Panc1 (cell line): ENCODE data around the gene XKR7. TPM values are rescaled to one million over a fixed set of nuclear protein-coding genes. Genes with fewer than 3 reads are reported as not detected.

Source experiments
- ATAC-seq: fragments of 200-7000 bp; cut with Tn5 transposase; 2 replicates; pipeline ENCODE4 v1.9.1; 2020; ENCODE audit warnings: mild to moderate bottlenecking, moderate library complexity
- BruUV-seq: library from RNA; stranded (reverse); fragments of 400-500 nt; replicated peaks from 2 replicates; lab custom pipeline; 2021; lab: Mats Ljungman, UMichigan
- CTCF ChIA-PET: fragments of 300-600 bp; sonication (Branson Sonifier 250); formaldehyde crosslinking; loops from one replicate; lab custom pipeline; 2022; ENCODE audit warnings: antibody characterized with exemption; lab: Charles Lee
- POLR2A ChIA-PET: fragments of 300-600 bp; sonication (Branson Sonifier 250); formaldehyde crosslinking; loops from one replicate; lab custom pipeline; 2022; ENCODE audit warnings: antibody characterized with exemption; lab: Charles Lee
- DNase-seq: peaks from one replicate; pipeline ENCODE4 v3.0.0-alpha.2; 2010; ENCODE audit warnings: low read depth, low spot score
- H3K27ac ChIP-seq: 2 replicates; pipeline ENCODE4 v1.5.1; 2011; ENCODE audit warnings: mild to moderate bottlenecking, low read length, inconsistent platforms
- H3K27me3 ChIP-seq: fragments of 200-500 bp; sonication (Bioruptor generic); 2 replicates; pipeline ENCODE4 v1.6.0; 2014; ENCODE audit warnings: low read length, inconsistent platforms; ENCODE audit not compliant: control insufficient read depth, insufficient read depth
- H3K36me3 ChIP-seq: fragments of 200-500 bp; sonication (Bioruptor generic); 2 replicates; pipeline ENCODE4 v1.5.1; 2014; ENCODE audit warnings: inconsistent platforms, mild to moderate bottlenecking, low read length, moderate library complexity; ENCODE audit not compliant: control insufficient read depth, insufficient read depth
- H3K4me1 ChIP-seq: 2 replicates; pipeline ENCODE4 v1.5.1; 2011; ENCODE audit warnings: inconsistent platforms, mild to moderate bottlenecking, low read length, moderate library complexity; ENCODE audit not compliant: control insufficient read depth, insufficient read depth
- H3K4me3 ChIP-seq, 2 experiments: 2 replicates each; pipeline ENCODE4 v1.5.1; 2011 to 2012; ENCODE audit warnings: low read depth in 2 of 2, low read length in 2 of 2, mild to moderate bottlenecking in 2 of 2, inconsistent platforms in 1 of 2, moderate library complexity in 1 of 2
- H3K9me3 ChIP-seq: fragments of 200-500 bp; sonication (Bioruptor generic); 2 replicates; pipeline ENCODE4 v1.5.1; 2014; ENCODE audit warnings: low read depth, mild to moderate bottlenecking, inconsistent platforms, low read length, moderate library complexity; ENCODE audit not compliant: control insufficient read depth, insufficient read depth
- POLR2AphosphoS5 ChIP-seq: IDR thresholded peaks from 2 replicates; pipeline ENCODE4 v1.6.1; 2012; ENCODE audit warnings: mild to moderate bottlenecking, low read depth, low read length, moderate library complexity
- SIN3A ChIP-seq: IDR thresholded peaks from 2 replicates; pipeline ENCODE4 v1.6.1; 2012; ENCODE audit warnings: low read depth, mild to moderate bottlenecking, low read length, moderate library complexity, borderline replicate concordance; ENCODE audit not compliant: insufficient read depth
- TCF7L2 ChIP-seq: IDR thresholded peaks from 2 replicates; pipeline ENCODE4 v1.6.1; 2011; ENCODE audit warnings: mild to moderate bottlenecking, low read depth, low read length, inconsistent platforms
- in situ Hi-C: cut with HindIII; loops from 2 replicates; pipeline ENCODE4 v1.10.0; 2016; ENCODE audit warnings: low sequenced_read_pairs, low pct_unique_long_range_greater_than_20kb
- intact Hi-C: fragments of 100-400 bp; cut with micrococcal nuclease; formaldehyde crosslinking; loops from one replicate; pipeline ENCODE4 v1.10.0; 2022; ENCODE audit not compliant: unreplicated experiment
- total RNA-seq: library from RNA; stranded (reverse); gene quantifications from one replicate; pipeline ENCODE4 v1.2.1, GENCODE V29; 2021; ENCODE audit not compliant: unreplicated experiment
- TF ChIP-seq, protein P1 (sequence below), 2 experiments: IDR thresholded peaks; 2 replicates each; pipeline ENCODE4 v1.6.1; 2011 to 2012; ENCODE audit warnings: low read depth in 2 of 2, control low read depth in 1 of 2, low read length in 1 of 2, mild to moderate bottlenecking in 1 of 2, moderate library complexity in 1 of 2; ENCODE audit not compliant: insufficient read depth in 1 of 2
- TF ChIP-seq, protein P2 (sequence below): fragments of 450-650 bp; IDR thresholded peaks from 2 replicates; pipeline ENCODE4 v1.5.1; 2017; ENCODE audit warnings: mild to moderate bottlenecking

Gene XKR7
- total RNA-seq, 1 experiment from 2014 or later, result 6.2 TPM

DNA sequence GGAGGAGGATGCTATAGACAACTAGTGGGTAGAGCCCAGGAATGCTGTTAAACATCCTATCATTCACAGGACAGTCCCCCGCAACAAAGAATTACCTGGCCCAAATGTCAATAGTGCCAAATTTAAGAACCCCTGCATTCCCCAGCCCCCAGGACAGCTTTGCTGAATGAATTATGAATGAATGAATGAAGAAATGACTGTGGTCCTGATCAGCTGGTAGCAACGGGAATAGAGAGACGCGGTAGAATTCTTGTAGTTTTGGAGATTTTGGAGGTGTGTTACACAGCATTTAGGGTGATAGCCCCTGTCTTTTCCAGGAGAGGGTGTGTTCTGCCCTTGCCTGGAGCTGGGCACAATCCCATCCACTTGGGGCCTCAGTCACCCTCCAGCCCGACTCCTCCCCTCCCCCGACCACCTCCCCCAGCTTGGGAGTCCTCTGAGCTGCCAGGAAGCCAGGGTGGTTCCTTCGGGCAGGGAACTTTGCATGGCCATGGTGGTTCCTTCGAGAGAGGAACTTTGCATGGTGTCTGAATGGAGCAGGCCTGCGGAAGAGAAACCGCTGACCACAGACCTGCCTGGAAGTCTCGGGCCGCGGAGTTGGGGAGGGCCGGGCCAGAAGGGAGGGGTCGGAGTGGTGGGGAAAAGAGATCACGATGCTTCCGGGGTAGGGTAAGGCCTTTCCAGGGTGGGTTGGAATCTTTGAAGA is 83.1 kb downstream of the XKR7 start:
- H3K4me3 ChIP-seq, result no peak overlapping the region
- CTCF ChIA-PET, result no interaction called here
- TF ChIP-seq, protein P1, sequence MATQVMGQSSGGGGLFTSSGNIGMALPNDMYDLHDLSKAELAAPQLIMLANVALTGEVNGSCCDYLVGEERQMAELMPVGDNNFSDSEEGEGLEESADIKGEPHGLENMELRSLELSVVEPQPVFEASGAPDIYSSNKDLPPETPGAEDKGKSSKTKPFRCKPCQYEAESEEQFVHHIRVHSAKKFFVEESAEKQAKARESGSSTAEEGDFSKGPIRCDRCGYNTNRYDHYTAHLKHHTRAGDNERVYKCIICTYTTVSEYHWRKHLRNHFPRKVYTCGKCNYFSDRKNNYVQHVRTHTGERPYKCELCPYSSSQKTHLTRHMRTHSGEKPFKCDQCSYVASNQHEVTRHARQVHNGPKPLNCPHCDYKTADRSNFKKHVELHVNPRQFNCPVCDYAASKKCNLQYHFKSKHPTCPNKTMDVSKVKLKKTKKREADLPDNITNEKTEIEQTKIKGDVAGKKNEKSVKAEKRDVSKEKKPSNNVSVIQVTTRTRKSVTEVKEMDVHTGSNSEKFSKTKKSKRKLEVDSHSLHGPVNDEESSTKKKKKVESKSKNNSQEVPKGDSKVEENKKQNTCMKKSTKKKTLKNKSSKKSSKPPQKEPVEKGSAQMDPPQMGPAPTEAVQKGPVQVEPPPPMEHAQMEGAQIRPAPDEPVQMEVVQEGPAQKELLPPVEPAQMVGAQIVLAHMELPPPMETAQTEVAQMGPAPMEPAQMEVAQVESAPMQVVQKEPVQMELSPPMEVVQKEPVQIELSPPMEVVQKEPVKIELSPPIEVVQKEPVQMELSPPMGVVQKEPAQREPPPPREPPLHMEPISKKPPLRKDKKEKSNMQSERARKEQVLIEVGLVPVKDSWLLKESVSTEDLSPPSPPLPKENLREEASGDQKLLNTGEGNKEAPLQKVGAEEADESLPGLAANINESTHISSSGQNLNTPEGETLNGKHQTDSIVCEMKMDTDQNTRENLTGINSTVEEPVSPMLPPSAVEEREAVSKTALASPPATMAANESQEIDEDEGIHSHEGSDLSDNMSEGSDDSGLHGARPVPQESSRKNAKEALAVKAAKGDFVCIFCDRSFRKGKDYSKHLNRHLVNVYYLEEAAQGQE (IDR thresholded peaks at IDR 0.05; ENCODE audit: insufficient read depth in 1 of 2, low read depth in 2 of 2, low read length in 1 of 2), result no peak
- TF ChIP-seq TCF7L2, result no peak
- no peak for TF ChIP-seq POLR2AphosphoS5
- TF ChIP-seq, protein P2, sequence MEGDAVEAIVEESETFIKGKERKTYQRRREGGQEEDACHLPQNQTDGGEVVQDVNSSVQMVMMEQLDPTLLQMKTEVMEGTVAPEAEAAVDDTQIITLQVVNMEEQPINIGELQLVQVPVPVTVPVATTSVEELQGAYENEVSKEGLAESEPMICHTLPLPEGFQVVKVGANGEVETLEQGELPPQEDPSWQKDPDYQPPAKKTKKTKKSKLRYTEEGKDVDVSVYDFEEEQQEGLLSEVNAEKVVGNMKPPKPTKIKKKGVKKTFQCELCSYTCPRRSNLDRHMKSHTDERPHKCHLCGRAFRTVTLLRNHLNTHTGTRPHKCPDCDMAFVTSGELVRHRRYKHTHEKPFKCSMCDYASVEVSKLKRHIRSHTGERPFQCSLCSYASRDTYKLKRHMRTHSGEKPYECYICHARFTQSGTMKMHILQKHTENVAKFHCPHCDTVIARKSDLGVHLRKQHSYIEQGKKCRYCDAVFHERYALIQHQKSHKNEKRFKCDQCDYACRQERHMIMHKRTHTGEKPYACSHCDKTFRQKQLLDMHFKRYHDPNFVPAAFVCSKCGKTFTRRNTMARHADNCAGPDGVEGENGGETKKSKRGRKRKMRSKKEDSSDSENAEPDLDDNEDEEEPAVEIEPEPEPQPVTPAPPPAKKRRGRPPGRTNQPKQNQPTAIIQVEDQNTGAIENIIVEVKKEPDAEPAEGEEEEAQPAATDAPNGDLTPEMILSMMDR, result no peak
- TF ChIP-seq SIN3A, result no peak
- DNase-seq (no peak), ATAC-seq (no peak)
- intact Hi-C loops (no loop called here), in situ Hi-C loops (no loop called here)
- POLR2A ChIA-PET, result no interaction called here
- H3K36me3 ChIP-seq, result no peaks in the 10 kb centered on the region
- no TSS peak for BruUV-seq
- no peak overlapping the region for H3K27ac ChIP-seq
- H3K27me3 ChIP-seq, result peaks cover 17% of the 10 kb centered on the region
- H3K9me3 ChIP-seq, result no peaks in the 10 kb centered on the region
- no peaks in the 10 kb centered on the region for H3K4me1 ChIP-seq

DNA sequence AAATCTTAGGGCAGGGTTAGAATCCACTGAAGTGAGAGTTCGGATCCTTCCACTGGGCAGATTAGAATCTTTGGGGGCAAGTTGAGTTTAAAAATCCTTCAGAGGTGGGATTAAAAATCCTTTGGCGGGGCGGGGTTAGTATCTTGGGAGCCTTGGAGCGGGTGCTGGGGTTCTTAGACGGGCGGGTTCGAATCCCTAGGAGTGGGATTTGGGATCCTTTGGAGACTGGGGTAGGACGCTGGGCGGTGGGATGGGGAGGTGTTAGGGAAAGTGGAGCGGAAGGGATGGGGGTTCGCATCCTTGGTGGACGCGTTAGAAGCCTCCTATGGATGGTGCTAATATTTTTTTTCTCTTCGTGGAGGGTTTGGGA is 83.8 kb downstream of the XKR7 start:
- intact Hi-C loops (no loop called here), in situ Hi-C loops (no loop called here)
- TF ChIP-seq POLR2AphosphoS5 (no peak), TCF7L2 (no peak), SIN3A (no peak)
- TF ChIP-seq, protein P1 (IDR thresholded peaks at IDR 0.05; ENCODE audit: insufficient read depth in 1 of 2, low read depth in 2 of 2, low read length in 1 of 2), result no peak
- TF ChIP-seq, protein P2, result no peak
- H3K4me1 ChIP-seq, result no peaks in the 10 kb centered on the region
- H3K27ac ChIP-seq, result no peak overlapping the region
- BruUV-seq, result no TSS peak
- H3K4me3 ChIP-seq, result peak overlapping the region; percentile 38 to 39; a peak in 3 of 4 replicates
- ATAC-seq, result peak; percentile 6; the same call in 1 of the 2 replicates
- H3K9me3 ChIP-seq, result no peaks in the 10 kb centered on the region
- no peaks in the 10 kb centered on the region for H3K36me3 ChIP-seq
- H3K27me3 ChIP-seq, result peaks cover 17% of the 10 kb centered on the region
- CTCF ChIA-PET, result no interaction called here
- DNase-seq, result no peak
- POLR2A ChIA-PET, result no interaction called here
